Stimulated activated CD4-positive, alpha-beta T cell treated with anti-CD3 and anti-CD28 coated beads, Interleukin-1b, Interleukin-23, amount 100 ng/mL, for 48 hours (primary cell): ENCODE data around the gene MCTP1.

Source experiments
- DNase-seq: peaks from one replicate; pipeline ENCODE4 v3.0.0-alpha.2; 2020

MCTP1 gene

GRCh38 chr5:94793113-94793815, 491.6 kb downstream of the MCTP1 start:
- DNase-seq, result no peak

GRCh38 chr5:94791829-94792228, 493.1 kb downstream of the MCTP1 start:
- no peak for DNase-seq

GRCh38 chr5:94788527-94788926, 496.4 kb downstream of the MCTP1 start:
- no peak for DNase-seq

GRCh38 chr5:94784536-94785505, 500.1 kb downstream of the MCTP1 start:
- DNase-seq, result no peak

- no peak for DNase-seq
Observed at GRCh38 chr5:94782383-94782782, 502.5 kb downstream of the MCTP1 start.

GRCh38 chr5:94779684-94780083, 505.2 kb downstream of the MCTP1 start:
- no peak for DNase-seq

- no peak for DNase-seq
Observed at GRCh38 chr5:94778732-94779131, 506.2 kb downstream of the MCTP1 start.

GRCh38 chr5:94778299-94778698, 506.6 kb downstream of the MCTP1 start:
- DNase-seq, result no peak

GRCh38 chr5:94777056-94777880, 507.6 kb downstream of the MCTP1 start:
- DNase-seq, result no peak

- no peak for DNase-seq
Observed at GRCh38 chr5:94776167-94776566, 508.7 kb downstream of the MCTP1 start.

GRCh38 chr5:94775088-94775487, 509.8 kb downstream of the MCTP1 start:
- no peak for DNase-seq

GRCh38 chr5:94771742-94772141, 513.2 kb downstream of the MCTP1 start:
- no peak for DNase-seq

- DNase-seq, result no peak
Observed at GRCh38 chr5:94769996-94770395, 514.9 kb downstream of the MCTP1 start.

GRCh38 chr5:94761786-94762185, 523.1 kb downstream of the MCTP1 start:
- DNase-seq, result no peak

GRCh38 chr5:94761055-94761454, 523.8 kb downstream of the MCTP1 start:
- DNase-seq, result no peak

- no peak for DNase-seq
Observed at GRCh38 chr5:94759961-94760360, 524.9 kb downstream of the MCTP1 start.

GRCh38 chr5:94759022-94759421, 525.9 kb downstream of the MCTP1 start:
- DNase-seq, result no peak

- no peak for DNase-seq
Observed at GRCh38 chr5:94754824-94755223, 530.1 kb downstream of the MCTP1 start.

GRCh38 chr5:94751460-94751859, 533.4 kb downstream of the MCTP1 start:
- DNase-seq, result no peak

- DNase-seq, result no peak
Observed at GRCh38 chr5:94750681-94751080, 534.2 kb downstream of the MCTP1 start.

GRCh38 chr5:94749042-94749441, 535.9 kb downstream of the MCTP1 start:
- DNase-seq, result no peak

GRCh38 chr5:94748212-94748611, 536.7 kb downstream of the MCTP1 start:
- no peak for DNase-seq

GRCh38 chr5:94747371-94747770, 537.5 kb downstream of the MCTP1 start:
- DNase-seq, result no peak
